ENCODE data around the gene KCNIP1. TPM values are rescaled to one million over a fixed set of nuclear protein-coding genes. Genes with fewer than 3 reads are reported as not detected.

The KCNIP1 gene
- total and polyA plus RNA-seq, 2 of the 8 experiments (the other 6 are each of a cell fraction or from before 2014, with no cell fraction given): 0.52 to 0.83 TPM

GRCh38 chr5:170619869-170620268 lies 116.0 kb downstream of the KCNIP1 start (continued):
- TF ChIP-seq ATF2 (IDR thresholded peaks at IDR 0.05; ENCODE audit: low read length): no peak
- no peak for TF ChIP-seq BCL11A (IDR thresholded peaks at IDR 0.05; ENCODE audit: low read depth in 2 of 2, low read length in 2 of 2)
- TF ChIP-seq NRF1 (IDR thresholded peaks at IDR 0.05; ENCODE audit: low read depth, low read length): no peak
- TF ChIP-seq MAX (IDR thresholded peaks at IDR 0.05): no peak

Measured in H1 (cell line).